IPS-18c (cell line): Measurements from ENCODE around the gene WLS.

Experiments used
- H3K4me3 ChIP-seq: 2 replicates; pipeline ENCODE4 v1.7.0; 2013; ENCODE audit warnings: low read depth, mild to moderate bottlenecking, low read length, moderate library complexity; ENCODE audit not compliant: insufficient read depth
- H3K9me3 ChIP-seq: one replicate; pipeline ENCODE4 v1.6.1; 2013; ENCODE audit warnings: mild to moderate bottlenecking, low read length, moderate library complexity; ENCODE audit not compliant: control insufficient read depth, insufficient read depth

WLS gene

DNA sequence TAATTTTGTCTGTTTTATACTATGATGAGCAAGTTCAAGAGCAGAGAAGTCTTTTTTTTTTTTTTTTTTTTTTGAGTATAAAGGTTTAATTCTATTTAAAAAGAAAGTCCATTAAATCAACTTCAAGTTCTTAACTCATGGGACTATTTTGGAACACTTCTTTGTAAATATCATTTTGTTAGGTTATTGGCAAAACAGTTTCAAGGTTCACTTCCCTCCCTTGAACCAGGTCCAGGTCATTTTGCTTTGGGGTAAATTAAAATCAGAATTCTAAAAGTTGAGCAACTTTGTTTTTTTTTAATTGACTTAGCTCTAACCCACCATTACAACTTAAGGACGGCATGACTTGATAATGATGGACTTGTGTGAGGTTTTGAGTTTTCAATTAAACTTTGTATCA is 72.3 kb downstream of the WLS start:
- H3K9me3 ChIP-seq: no peaks in the 10 kb centered on the region

DNA sequence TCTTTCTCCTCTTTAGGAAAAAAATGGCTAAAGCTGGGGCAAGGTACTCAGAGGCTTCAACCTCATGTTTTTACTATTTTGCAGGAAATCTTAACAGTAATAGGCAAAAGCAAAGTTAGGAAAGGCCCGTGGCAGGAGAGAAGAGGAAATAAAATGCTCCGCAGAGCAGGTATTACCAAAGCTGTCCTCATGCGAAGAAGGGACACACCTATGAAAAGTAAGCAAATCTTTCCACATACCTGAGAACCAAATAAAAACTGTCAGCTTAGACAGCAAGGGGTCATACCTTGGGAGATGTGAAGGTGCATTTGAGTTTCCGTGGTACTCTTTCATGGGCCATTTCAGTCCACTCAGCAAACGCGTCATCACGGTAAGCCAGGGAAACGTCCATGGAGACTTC is 73.5 kb downstream of the WLS start:
- Histone ChIP-seq H3K9me3 (no peaks in the 10 kb centered on the region), H3K4me3 (no peak overlapping the region)

More for the DNA sequence above, 72.3 kb downstream of the WLS start:
- H3K4me3 ChIP-seq: no peak overlapping the region

DNA sequence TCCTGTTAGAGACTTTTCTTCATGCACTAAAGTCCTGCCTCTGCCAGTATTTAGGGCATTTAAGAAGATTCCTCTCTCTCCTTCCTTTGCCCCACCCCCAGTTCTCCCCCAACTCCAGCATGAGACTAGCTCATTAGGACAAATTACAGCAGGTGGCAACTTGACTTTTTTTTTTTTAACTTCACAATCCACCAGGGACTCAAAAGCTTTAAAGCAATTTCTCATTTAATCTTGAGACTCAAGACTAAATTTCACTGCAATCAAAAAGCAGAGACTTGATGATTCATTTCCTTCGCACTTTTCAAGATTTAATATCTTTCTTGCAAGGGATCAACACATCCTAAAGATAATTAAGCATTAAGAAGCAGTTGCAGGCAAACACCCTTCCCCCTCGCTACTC is 74.9 kb downstream of the WLS start:
- Histone ChIP-seq H3K9me3 (no peaks in the 10 kb centered on the region), H3K4me3 (no peak overlapping the region)

DNA sequence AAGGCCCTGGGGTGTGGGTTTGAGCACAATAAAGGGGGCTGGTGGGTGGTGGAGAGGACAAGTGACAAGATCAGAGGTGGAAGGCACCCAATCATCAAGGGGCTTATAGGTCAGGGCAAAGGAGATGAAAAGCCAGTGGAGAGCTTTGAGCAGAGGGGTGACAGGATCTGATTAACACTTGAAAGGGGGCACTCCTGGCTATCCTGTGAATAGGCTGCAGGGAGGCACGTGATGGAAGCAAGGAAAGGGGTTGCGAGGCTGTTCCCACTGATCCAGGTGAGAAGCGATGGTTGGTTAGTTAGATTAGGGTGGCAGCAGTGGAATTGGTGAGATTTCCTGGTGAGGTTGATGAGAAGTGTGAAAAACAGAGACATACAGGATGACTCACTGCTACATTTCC is 80.6 kb downstream of the WLS start:
- no peaks in the 10 kb centered on the region for H3K9me3 ChIP-seq
- no peak overlapping the region for H3K4me3 ChIP-seq

DNA sequence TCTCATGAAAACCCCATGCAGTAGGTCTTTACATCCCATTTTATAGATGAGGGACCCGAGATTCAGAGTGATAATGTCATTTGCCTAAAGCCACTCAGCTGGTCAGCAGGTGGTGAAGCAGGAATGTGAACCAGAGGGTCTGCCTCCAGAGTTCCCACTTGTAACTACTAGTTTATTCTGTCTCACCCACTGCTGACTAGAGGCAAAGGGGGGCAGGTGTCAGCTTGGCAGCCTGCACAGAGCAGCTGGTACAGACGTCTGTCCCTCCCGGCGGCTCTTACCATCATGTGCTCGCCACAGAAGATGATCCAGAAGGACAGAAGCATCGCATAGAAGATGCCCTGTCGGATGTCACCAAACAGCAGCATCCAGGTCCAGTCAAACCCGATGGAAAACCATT is 82.4 kb downstream of the WLS start:
- H3K9me3 ChIP-seq: no peaks in the 10 kb centered on the region
- no peak overlapping the region for H3K4me3 ChIP-seq

DNA sequence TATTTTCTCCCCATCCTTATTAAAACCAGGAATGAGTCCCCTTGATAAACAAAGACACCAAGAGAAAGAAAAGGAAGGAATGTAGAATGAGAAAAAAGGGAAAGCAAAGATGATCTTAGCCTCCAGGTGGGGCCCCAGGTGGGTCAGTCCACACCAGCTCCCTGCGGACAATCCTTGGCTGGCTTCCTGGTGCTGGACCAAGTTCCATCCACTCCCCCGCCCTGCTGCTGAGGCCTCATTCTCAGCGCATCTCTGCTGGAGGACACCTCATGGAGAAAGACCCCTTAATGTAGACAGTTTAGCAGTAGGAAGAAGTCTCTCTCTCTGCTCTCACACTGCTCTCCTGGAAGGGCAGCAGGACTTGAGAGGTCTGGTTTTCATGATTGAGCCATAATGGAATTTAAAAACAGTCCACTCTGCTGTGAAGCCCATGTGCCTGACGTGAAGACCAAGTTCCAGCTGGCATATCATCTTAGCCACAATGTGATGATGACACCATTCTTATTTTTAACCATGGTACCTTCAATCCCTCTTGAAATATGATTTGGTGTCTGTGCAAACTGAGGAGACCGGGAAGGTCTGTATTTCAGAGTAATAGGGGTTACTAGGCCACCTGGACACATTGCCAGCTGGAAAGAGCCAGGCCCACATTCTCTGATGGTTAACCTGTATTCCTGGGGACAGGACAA is 83.1 kb downstream of the WLS start:
- Histone ChIP-seq H3K4me3 (no peak overlapping the region), H3K9me3 (no peaks in the 10 kb centered on the region)

DNA sequence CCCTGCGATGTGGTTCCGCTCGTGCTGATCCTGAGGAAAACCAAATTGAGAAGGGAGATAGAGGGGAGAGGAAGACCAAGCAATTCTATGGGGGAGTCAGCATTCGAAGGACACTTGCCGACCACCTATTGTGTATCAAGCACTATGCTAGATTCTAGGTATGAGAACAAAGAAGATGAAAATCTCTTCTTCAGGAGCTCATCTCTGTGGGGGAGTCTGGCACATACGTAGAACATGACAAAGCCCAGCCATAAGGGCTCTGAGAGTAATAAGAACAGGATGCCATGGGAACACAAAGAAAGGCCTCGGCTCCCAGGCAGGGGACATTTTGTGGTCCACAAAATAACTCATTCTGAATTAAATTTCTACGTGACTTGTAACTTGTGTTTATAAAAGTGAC is 83.7 kb downstream of the WLS start:
- no peaks in the 10 kb centered on the region for H3K9me3 ChIP-seq
- H3K4me3 ChIP-seq: no peak overlapping the region

DNA sequence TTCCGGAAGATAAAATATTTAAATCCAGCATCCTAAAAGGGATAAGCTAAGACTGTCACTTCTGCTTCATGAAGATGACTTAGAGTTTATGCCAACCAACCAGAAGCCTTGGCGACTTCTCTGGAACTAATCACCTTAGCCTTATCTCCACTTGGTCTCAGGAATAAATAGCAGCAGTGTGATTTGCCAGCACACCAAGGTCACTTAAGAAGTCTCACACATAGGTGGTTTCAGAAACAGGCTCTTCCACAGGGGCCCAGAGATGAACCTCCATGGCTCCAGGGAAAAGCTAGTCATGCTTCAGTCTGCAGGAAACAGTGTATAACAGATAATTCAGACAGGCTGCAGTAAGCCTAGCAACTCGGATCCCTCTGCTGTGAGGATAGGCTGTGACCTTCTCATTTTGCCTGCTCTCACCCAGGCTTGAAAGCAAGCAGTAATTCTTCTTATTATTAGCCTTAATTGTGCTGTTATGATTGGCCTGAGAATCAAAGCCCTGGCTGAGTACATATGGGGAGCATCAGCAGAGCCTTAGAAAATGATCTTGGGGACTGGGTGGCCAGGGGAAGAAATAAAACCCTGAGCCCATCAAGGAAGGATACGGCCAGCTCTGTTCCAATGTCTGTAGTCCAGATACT is 84.7 kb downstream of the WLS start:
- H3K4me3 ChIP-seq: no peak overlapping the region
- no peaks in the 10 kb centered on the region for H3K9me3 ChIP-seq

DNA sequence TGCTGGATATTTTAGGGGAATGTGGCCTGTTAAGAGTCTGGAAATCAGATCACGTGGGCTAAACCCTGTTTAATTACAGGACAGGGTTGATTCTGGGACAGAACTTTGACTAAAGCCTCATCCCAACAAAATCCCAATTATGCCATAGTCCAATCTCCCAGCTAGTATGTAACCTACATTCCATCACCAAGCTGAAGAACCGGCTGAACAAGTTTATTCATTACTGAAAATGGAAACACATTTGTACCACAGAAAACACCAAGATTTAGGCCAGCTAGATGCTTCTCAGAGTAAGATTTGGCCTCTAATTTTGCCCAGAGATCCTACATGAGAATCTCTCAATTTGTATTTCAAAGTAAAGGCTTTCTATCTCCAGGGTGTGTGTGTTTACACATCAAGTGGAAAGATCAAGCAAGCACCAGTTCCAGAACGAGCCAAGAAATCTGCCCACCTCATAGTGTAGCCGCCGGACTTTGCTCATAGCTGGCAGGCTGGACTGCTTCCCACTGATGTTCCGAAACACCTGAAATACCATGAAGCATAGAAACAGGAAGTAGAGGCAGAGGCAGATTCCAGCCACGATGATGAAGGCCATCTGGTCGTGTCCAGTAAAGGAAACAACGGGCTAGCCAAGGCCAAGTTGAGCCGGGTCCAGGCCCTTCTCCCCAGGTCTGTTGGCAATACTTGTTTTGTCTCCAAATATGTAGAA is 86.8 kb downstream of the WLS start:
- H3K4me3 ChIP-seq: no peak overlapping the region
- no peaks in the 10 kb centered on the region for H3K9me3 ChIP-seq

DNA sequence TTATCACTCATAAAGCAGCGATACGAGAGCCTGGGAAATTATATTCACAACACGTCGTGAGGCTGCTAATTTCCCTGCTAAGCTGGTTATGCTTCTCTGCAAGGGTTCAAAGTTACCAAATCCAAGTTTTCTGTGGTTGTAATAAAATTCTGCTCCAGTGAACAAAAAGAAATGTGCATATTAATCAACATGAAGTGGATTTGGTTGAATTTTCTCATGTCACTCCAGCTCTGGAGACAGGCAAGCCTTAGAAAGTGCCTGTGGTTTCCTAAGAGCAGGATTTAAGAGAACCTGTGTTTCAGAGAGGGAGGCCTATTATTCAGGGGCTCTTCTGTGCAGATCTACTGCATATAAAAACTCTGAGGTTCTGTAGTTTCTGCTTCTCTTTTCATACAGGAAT is 87.5 kb downstream of the WLS start:
- no peaks in the 10 kb centered on the region for H3K9me3 ChIP-seq
- no peak overlapping the region for H3K4me3 ChIP-seq

DNA sequence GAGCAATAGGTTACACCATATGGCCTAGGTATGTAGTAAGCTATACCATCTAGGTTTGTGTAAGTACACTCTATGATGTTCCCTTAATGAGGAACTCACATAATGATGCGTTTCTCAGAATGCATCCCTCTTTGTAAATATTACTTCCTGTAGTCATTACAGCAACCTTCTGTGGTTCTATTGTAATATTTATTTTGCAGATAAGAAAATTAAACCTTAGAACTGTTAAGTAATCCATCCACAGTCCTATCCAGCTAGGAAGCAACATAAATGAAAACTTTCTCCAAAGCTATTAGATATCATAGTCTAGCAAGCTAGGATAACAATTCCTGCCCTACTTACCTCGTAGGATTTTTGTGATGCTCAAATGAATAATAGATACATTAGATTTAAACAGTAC is 88.7 kb downstream of the WLS start:
- no peaks in the 10 kb centered on the region for H3K9me3 ChIP-seq
- H3K4me3 ChIP-seq: no peak overlapping the region

DNA sequence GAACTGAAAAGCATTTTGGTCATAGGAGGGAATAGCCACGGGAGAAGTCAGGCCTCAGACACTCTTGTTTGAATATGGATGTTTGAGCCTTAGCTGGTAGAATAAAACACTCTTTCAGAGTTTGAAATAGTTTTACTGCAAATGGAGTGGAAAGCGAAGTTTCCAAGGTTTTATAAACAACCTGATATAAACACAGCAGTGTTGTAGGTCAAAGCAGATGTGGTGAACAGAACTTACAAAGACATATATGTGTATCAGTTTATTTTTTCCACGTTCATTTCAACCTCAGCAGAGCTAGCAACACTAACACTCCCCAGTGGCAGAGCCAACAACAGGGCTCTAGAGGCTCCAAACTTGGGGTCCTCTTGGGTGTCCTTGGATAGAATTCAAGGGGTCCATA is 89.9 kb downstream of the WLS start:
- H3K9me3 ChIP-seq: no peaks in the 10 kb centered on the region
- H3K4me3 ChIP-seq: no peak overlapping the region

DNA sequence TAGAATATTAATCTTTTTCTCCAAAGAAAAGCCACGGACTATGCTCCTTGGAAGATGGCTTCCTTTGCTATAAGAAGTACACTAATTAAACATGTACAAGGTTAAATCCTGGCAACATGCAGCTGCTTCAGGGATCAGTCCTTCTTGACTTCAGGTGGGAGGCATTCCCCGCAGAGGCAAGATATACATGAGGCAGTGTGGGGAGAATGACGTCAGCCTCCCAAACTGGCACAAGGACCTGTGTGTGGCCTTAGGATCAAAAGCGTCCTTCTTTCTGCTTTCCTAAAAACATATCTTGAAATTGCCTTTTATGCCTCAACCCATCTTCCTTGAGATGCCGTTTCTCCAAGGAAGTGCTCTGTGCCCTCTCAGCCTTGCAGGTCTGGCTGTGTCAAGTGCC is 90.3 kb downstream of the WLS start:
- Histone ChIP-seq H3K9me3 (no peaks in the 10 kb centered on the region), H3K4me3 (no peak overlapping the region)

DNA sequence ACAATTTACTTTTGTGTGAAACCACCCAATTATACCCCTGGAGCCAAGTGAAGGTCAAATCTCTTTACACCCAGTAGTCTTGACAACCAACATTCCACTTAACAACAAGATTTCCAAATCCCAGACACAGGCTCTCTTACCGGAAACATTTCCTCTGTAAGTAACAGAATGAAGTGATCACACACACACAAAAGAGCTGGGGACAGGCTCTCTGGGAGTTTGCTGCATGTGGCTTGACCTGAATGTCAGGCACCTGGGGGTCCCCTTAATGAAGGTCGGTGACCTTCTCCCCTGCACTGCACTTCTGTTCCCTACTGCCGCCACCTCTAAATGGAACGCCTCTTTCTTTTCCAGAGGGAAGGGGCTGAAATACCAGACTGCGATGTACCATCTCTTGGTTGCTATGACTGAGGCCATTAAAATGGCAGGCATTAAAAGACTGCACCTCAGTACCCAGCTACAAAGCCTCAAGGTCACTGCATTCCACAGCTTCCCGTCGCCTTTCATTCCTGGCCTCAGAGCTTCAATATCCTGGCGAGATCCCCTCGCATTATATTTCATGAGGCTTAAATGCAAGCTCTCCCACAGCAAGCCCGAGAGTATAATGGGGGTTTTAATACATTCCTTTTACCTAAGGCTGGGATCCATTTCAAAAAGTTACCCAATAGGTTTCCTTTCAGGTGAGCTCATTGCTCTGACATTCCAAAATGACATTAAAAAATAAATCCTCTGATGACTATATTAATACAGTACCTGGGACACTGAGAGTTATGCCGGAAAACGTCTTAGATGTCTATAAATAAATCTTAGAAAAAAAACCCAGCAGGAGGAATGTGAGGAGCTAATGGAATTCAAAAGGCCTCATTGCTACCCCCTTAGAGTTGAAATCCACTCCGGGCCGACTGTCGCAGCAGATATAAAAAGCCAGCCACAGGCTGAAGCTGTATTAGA is 91.0 kb downstream of the WLS start:
- Histone ChIP-seq H3K4me3 (no peak overlapping the region), H3K9me3 (no peaks in the 10 kb centered on the region)

DNA sequence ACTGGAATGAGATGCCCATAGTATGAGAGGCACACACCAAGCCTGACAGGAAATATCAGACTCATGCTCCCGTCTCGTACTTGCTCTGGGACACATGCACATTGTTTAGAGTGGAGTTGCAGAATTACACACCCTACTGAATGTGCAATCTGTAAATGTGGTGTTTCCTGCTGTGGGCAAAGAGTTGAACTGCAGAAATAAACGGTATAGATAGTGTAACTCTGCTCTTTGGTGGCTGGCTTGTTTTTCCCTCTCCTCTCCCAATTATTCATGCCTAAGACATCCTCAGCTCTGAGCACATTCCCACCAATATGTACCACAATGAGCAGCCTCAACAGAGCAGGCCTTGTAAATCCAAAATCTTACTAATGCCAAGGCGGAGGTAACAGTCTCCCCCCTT is 91.8 kb downstream of the WLS start:
- Histone ChIP-seq H3K9me3 (no peaks in the 10 kb centered on the region), H3K4me3 (no peak overlapping the region)

DNA sequence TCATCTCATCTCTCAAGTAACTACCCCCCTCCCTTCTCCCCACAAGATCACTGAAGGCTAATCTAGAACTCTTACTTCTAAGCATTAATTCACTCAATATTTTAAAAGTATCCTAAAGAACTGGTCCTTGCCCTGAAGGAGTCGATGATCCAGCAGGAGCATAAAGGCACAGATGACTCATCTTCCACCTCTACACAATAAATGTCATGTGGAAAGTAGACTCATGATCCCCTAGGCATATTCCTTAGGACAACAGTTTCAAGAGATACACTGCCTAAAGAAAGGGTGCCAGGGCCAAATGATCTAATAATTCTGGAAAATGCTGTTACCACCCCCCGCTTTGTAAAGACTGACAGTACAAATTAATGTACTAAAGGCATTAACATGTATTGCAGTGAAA is 96.1 kb downstream of the WLS start:
- H3K9me3 ChIP-seq: no peaks in the 10 kb centered on the region
- no peak overlapping the region for H3K4me3 ChIP-seq

DNA sequence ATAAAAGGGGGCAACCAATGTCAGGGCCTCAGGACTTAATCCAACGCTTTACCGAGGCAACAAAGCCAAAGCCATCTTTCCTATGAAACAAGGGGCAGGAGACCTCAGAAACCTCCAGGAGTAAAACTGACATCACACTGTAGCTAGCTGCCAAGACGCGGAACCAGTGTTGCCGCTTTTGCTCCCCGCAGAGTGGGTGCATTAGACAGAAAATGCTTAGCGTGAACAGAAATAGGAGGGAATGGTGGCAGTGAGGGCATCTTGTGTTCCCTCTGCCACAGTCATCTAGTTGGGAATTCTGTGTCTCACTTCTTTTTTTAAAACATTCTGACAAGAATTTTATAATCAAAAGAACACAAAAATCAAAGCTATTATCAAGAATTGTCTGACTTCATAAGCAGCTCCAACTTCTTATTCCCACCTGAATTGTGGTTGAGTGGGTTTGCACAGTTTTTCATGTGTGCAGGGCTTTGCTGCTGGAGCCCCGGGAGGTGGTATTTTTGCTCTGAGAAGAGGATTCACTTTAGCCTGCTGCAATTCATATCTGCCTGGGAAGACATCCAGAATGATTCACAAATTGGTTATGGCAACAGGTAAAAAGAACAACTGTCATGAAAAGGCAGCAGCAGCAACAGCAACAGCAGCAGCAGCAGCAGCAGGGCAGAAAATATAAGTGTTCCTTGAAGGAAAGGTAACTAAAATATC is 99.7 kb downstream of the WLS start:
- H3K9me3 ChIP-seq: no peaks in the 10 kb centered on the region

More for the DNA sequence above, 99.7 kb downstream of the WLS start:
- H3K4me3 ChIP-seq: no peak overlapping the region
